ENCODE data around the gene RNU1-2.
"Not testable (repeated sequence)": the region's sequence is repeated elsewhere in the genome, so short reads cannot be mapped to it uniquely, and the experiment has no call there.

Gene RNU1-2

DNA sequence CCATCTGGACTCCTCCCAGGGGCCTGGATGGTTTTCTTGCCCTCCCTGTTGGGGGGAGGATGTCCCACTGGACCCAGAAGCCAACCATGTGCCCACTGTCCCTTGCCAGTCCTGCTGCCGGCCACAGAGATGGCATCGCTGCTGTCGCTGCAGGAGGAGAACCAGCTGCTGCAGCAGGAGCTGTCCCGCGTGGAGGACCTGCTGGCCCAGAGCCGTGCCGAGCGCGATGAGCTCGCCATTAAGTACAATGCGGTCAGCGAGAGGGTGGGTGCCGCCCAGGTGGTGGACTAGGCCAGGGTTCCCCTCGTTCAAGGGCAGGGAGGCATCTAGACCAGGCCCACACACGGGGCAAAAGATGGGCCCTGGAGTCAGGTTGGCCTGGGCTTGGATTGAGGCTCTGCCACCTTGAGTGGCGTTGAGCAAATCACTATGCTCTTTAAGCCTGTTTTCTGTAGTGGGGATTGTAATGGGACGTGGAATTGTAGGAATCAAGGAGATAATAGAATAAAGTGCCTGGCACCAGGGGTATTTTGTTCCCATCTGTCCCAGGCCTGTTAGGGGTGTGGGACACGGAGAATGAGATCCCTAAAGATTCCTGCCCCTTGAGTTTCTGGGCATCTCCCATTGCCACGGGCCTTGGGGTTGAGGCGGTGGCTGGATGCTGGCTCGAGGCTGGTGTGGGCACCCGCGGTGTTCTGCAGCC is 28.6 kb downstream of the RNU1-2 start:
- Histone ChIP-seq H3K9me3 (ENCODE audit: insufficient read depth, low read depth, low read length) (no peaks in the 10 kb centered on the region), H3K4me1 (ENCODE audit: insufficient read depth, low read length) (peaks cover 11% of the 10 kb centered on the region; the same call in 1 of the 2 replicates), H3K27me3 (ENCODE audit: insufficient read depth, low read length) (no peaks in the 10 kb centered on the region), H3K27ac (ENCODE audit: low read depth, low read length) (no peak overlapping the region), H3K36me3 (ENCODE audit: insufficient read depth, low read length) (no peaks in the 10 kb centered on the region), H3K4me3 (ENCODE audit: low read length) (no peak overlapping the region), H3K9ac (ENCODE audit: low read depth, low read length) (no peak overlapping the region)
- WGBS = 92% methylated on average over 23 of the region's 23 CpGs

- WGBS = 93% methylated on average over 13 of the region's 13 CpGs
- H3K36me3 ChIP-seq (ENCODE audit: insufficient read depth, low read length) = no peaks in the 10 kb centered on the region
- no peaks in the 10 kb centered on the region for H3K27me3 ChIP-seq (ENCODE audit: insufficient read depth, low read length)
- no peak overlapping the region for H3K4me3 ChIP-seq (ENCODE audit: low read length)
- peaks cover 11% of the 10 kb centered on the region; the same call in 1 of the 2 replicates for H3K4me1 ChIP-seq (ENCODE audit: insufficient read depth, low read length)
- no peaks in the 10 kb centered on the region for H3K9me3 ChIP-seq (ENCODE audit: insufficient read depth, low read depth, low read length)
- no peak overlapping the region for H3K9ac ChIP-seq (ENCODE audit: low read depth, low read length)
- no peak overlapping the region for H3K27ac ChIP-seq (ENCODE audit: low read depth, low read length)
These were observed 29.2 kb downstream of the RNU1-2 start for GRCh38 chr1:16924919-16925477.

DNA sequence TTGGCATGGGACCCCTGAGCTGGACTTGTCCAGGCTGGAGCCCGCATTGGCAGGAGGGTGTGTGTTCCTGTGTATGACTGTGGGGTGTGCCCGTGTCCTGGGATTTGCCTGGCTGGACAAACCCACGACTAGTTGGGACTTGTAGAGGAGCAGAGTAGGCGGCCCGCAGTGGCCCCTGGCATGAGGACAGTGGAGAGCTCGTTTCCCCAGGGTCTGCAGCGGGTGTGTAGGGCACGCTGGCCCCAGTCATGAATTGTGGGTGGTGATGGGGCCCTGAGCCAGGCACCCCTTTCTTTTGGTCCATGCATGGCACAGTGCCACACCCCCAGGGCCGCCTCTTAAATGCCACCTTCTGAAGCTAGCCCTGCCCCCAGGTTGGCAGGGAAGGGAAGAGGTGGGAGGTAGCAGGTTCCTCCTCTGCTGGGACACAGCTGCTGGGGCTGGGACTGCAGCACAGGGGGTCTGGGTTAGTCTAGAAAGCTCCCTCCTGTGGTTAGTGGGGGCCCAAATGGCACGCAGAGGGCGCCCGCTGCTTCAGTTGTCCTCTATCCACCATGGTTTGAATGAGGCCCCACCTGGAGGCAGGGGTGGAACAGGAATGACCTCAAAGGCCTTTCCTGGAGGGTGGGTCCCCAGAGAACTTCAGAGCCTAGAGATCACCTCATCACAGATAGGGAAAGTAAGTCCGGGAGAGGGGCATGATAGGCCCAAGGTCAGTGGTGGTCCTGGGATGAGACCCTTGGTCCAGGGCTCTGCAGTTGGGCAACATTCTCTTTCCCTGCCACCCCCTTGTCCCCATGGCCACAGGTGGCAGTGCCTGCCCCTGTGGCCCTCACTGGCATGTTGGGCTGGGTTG is 30.1 kb downstream of the RNU1-2 start:
- Histone ChIP-seq H3K9ac (ENCODE audit: low read depth, low read length) (no peak overlapping the region), H3K36me3 (ENCODE audit: insufficient read depth, low read length) (peaks cover 4% of the 10 kb centered on the region), H3K27me3 (ENCODE audit: insufficient read depth, low read length) (no peaks in the 10 kb centered on the region), H3K4me3 (ENCODE audit: low read length) (no peak overlapping the region), H3K9me3 (ENCODE audit: insufficient read depth, low read depth, low read length) (no peaks in the 10 kb centered on the region), H3K27ac (ENCODE audit: low read depth, low read length) (no peak overlapping the region), H3K4me1 (ENCODE audit: insufficient read depth, low read length) (peaks cover 11% of the 10 kb centered on the region; the same call in 1 of the 2 replicates)
- WGBS = 94% methylated on average over 13 of the region's 13 CpGs

GRCh38 chr1:16926491-16927073 is 30.8 kb downstream of the RNU1-2 start:
- H3K4me3 ChIP-seq (ENCODE audit: low read length) = no peak overlapping the region
- 40% methylated on average over 10 of the region's 10 CpGs for WGBS
- H3K9ac ChIP-seq (ENCODE audit: low read depth, low read length) = no peak overlapping the region
- no peaks in the 10 kb centered on the region for H3K9me3 ChIP-seq (ENCODE audit: insufficient read depth, low read depth, low read length)
- peaks cover 11% of the 10 kb centered on the region; the same call in 1 of the 2 replicates for H3K4me1 ChIP-seq (ENCODE audit: insufficient read depth, low read length)
- H3K36me3 ChIP-seq (ENCODE audit: insufficient read depth, low read length) = peaks cover 11% of the 10 kb centered on the region
- H3K27ac ChIP-seq (ENCODE audit: low read depth, low read length) = no peak overlapping the region
- no peaks in the 10 kb centered on the region for H3K27me3 ChIP-seq (ENCODE audit: insufficient read depth, low read length)

DNA sequence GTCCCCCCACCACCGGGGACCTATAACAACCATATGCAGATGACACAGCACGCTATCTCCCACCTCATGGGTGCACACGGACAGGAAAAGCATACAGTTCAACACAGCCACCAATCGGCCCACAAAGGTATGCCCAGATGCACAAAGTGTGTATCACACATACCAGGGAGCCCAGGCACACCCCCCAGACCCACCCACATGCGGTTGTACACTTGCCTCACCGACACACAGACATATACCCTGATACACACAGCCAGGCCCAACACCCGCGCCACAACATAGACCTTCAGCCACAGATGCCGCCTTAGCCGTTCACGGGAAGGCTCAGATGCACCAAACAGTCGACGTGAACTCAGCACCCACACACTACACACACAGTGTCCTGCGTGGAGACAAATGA is 31.5 kb downstream of the RNU1-2 start:
- H3K9me3 ChIP-seq (ENCODE audit: insufficient read depth, low read depth, low read length) = no peaks in the 10 kb centered on the region

DNA sequence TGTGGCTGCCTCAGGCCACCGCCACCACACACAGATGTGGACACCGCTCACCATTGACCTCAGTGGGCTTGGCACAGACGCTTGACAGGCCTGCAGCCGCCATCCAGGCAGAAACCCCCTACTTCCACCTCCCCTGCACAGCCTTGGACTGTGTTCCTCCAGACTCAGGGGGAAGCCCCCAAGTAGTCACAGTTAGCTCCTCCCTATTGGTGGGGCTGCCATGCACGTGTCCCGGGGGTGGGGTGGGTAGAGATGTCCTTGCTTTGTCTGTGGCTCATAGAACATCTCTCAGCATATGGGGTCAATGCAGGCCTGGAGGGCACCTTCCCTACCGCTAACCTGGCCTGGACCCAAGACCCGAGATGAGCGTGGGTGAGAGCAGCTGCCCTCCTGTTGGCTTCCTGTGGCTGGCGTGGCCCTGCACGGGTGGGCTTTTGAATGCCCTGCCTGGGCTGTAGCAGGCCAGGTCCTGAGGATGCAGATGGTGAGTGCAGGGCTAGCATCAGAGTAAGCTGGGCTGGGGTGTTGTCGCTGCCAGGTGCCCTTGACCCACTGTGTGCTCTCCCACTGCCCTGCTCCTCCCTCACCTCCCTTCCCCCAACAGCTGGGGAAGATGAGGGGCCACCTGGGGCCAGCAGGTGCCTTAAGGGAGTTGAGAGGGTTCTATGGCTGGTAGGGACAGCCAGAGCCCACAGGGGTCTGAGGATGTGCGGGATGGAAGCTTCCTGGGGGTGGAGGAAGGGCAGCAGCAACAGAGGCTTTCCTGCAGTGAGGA is 32.1 kb downstream of the RNU1-2 start:
- Histone ChIP-seq H3K9me3 (ENCODE audit: insufficient read depth, low read depth, low read length) (no peaks in the 10 kb centered on the region), H3K36me3 (ENCODE audit: insufficient read depth, low read length) (peaks cover 18% of the 10 kb centered on the region), H3K4me3 (ENCODE audit: low read length) (no peak overlapping the region), H3K4me1 (ENCODE audit: insufficient read depth, low read length) (peaks cover 11% of the 10 kb centered on the region; the same call in 1 of the 2 replicates), H3K9ac (ENCODE audit: low read depth, low read length) (no peak overlapping the region), H3K27ac (ENCODE audit: low read depth, low read length) (no peak overlapping the region), H3K27me3 (ENCODE audit: insufficient read depth, low read length) (no peaks in the 10 kb centered on the region)
- 88% methylated on average over 13 of the region's 13 CpGs for WGBS

More for the DNA sequence above, 31.5 kb downstream of the RNU1-2 start:
- no peak overlapping the region for H3K4me3 ChIP-seq (ENCODE audit: low read length)
- H3K4me1 ChIP-seq (ENCODE audit: insufficient read depth, low read length) = peaks cover 11% of the 10 kb centered on the region; the same call in 1 of the 2 replicates
- H3K36me3 ChIP-seq (ENCODE audit: insufficient read depth, low read length) = peaks cover 13% of the 10 kb centered on the region
- no peak overlapping the region for H3K9ac ChIP-seq (ENCODE audit: low read depth, low read length)
- 87% methylated on average over 14 of the region's 14 CpGs for WGBS
- H3K27ac ChIP-seq (ENCODE audit: low read depth, low read length) = no peak overlapping the region
- no peaks in the 10 kb centered on the region for H3K27me3 ChIP-seq (ENCODE audit: insufficient read depth, low read length)

GRCh38 chr1:16929146-16930041 is 33.6 kb downstream of the RNU1-2 start:
- peaks cover 11% of the 10 kb centered on the region; the same call in 1 of the 2 replicates for H3K4me1 ChIP-seq (ENCODE audit: insufficient read depth, low read length)

DNA sequence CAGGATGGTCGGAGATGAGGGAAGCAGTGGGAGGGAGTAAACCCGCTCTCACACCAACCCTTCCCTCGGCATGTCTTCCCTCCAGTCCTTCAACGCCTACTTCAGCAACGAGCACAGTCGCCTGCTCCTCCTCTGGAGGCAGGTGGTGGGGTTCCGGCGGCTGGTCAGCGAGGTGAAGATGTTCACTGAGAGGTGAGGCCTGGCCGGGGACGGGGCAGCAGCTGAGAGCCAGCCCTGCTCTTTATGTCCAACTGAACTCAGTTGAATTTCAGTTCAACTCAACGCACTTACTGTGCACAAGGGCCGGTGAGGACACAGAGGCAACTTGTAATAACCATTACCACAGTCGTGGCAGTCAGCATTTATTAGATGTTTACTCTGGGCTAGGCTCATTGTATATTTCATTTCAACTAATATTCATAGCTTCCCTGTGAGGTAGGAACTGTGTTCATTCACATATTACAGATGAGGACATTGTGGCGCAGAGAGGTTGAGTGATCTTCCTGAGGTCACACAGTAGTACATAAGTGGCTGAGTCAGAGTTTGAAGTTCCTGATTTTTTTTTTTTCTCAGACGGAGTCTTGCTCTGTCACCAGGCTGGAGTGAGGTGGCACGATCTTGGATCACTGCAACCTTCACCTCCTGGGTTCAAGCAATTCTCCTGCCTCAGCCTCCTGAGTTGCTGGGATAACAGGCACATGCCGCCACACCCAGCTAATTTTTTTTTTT is 35.6 kb downstream of the RNU1-2 start:
- 90% methylated on average over 17 of the region's 18 CpGs for WGBS
- not testable (repeated sequence) for H3K27ac ChIP-seq (ENCODE audit: low read depth, low read length); H3K9ac ChIP-seq (ENCODE audit: low read depth, low read length); H3K9me3 ChIP-seq (ENCODE audit: insufficient read depth, low read depth, low read length); H3K4me3 ChIP-seq (ENCODE audit: low read length); H3K4me1 ChIP-seq (ENCODE audit: insufficient read depth, low read length); H3K27me3 ChIP-seq (ENCODE audit: insufficient read depth, low read length)
- H3K36me3 ChIP-seq (ENCODE audit: insufficient read depth, low read length) = peaks cover 45% of the 10 kb centered on the region

More at GRCh38 chr1:16929146-16930041, 33.6 kb downstream of the RNU1-2 start:
- H3K27me3 ChIP-seq (ENCODE audit: insufficient read depth, low read length); H3K27ac ChIP-seq (ENCODE audit: low read depth, low read length); H3K9ac ChIP-seq (ENCODE audit: low read depth, low read length); H3K9me3 ChIP-seq (ENCODE audit: insufficient read depth, low read depth, low read length); H3K4me3 ChIP-seq (ENCODE audit: low read length): not testable (repeated sequence)
- peaks cover 30% of the 10 kb centered on the region for H3K36me3 ChIP-seq (ENCODE audit: insufficient read depth, low read length)
- WGBS = 88% methylated on average over 24 of the region's 24 CpGs

DNA sequence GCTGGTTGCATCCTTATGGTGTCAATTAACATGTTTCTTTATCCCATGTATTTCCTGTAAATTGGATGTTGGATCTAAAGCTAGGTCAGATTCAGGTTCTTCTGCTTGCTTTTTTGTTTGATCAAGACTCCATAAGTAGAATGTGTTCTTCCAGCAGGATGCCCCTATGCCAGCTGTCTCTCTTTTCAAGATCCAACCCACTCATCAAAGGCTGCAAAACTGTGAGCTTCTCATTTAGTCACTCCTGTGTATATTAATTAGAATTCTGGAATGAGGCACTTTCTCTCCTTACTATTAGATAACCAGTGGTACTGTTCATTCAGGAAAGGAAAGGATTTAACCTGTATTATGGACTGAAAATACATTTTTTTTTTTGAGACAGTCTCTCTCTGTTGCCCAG is 38.2 kb downstream of the RNU1-2 start:
- H3K4me1 ChIP-seq (ENCODE audit: insufficient read depth, low read length); H3K27me3 ChIP-seq (ENCODE audit: insufficient read depth, low read length); H3K9ac ChIP-seq (ENCODE audit: low read depth, low read length); H3K4me3 ChIP-seq (ENCODE audit: low read length); H3K9me3 ChIP-seq (ENCODE audit: insufficient read depth, low read depth, low read length); H3K27ac ChIP-seq (ENCODE audit: low read depth, low read length): not testable (repeated sequence)
- peaks cover 61% of the 10 kb centered on the region for H3K36me3 ChIP-seq (ENCODE audit: insufficient read depth, low read length)

Measured in HUES64 (cell line).